Measurements from ENCODE around the gene NFKB1.

Gene NFKB1

GRCh38 chr4:102529977-102530376, 28.8 kb downstream of the NFKB1 start:
- no peaks in the 10 kb centered on the region for H3K36me3 ChIP-seq (ENCODE audit: low read length)
- H3K27ac ChIP-seq (ENCODE audit: low read depth, low read length), result no peak overlapping the region
- no peak overlapping the region for H2AFZ ChIP-seq (ENCODE audit: low read depth, low read length, severe bottlenecking)
- H3K9me3 ChIP-seq (ENCODE audit: insufficient read depth, low read length), result no peaks in the 10 kb centered on the region
- H3K4me2 ChIP-seq (ENCODE audit: low read depth, low read length, poor library complexity, severe bottlenecking), result no peak overlapping the region
- no peaks in the 10 kb centered on the region for H3K79me2 ChIP-seq (ENCODE audit: insufficient read depth, low read length)
- TF ChIP-seq CTCF (IDR thresholded peaks at IDR 0.05; ENCODE audit: insufficient read depth, low read length, poor library complexity, severe bottlenecking) (no peak), EZH2phosphoT487 (conservative IDR thresholded peaks at IDR 0.05; ENCODE audit: low read length) (no peak)
- no peaks in the 10 kb centered on the region for H4K20me1 ChIP-seq (ENCODE audit: low read depth, low read length)
- H3F3A ChIP-seq (ENCODE audit: insufficient read depth), result no peaks in the 10 kb centered on the region
- H3K27me3 ChIP-seq (ENCODE audit: low read length), result no peaks in the 10 kb centered on the region
- H3K9ac ChIP-seq (ENCODE audit: low read length), result no peak overlapping the region
- no peaks in the 10 kb centered on the region for H3K9me2 ChIP-seq (replicated peaks; ENCODE audit: insufficient read depth, low read length)
- no peak overlapping the region for H3K4me3 ChIP-seq (ENCODE audit: insufficient read depth, low read length, poor library complexity, severe bottlenecking)

DNA sequence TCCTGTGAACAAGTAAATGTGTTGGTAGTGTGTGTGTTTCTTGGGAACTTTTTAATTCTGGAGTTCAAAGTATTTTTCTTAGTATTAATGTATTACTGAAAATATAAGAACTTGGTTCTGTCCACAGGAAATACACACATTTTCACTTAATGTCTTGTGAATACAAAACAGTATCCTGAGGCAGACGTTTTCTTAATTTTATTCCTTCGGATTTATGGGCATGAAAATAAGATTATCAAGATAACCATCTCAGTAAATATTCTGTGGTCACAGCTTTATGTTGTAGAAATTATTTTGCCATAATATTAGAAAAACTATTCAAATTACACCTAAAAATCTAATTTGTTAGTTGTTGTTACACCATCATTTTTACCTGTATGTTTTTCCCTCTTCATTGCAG, 29.8 kb downstream of the NFKB1 start:
- no peak overlapping the region for H3K9ac ChIP-seq (ENCODE audit: low read length)
- H3K36me3 ChIP-seq (ENCODE audit: low read length), result no peaks in the 10 kb centered on the region
- H3K4me3 ChIP-seq (ENCODE audit: insufficient read depth, low read length, poor library complexity, severe bottlenecking), result no peak overlapping the region
- H3K9me2 ChIP-seq (replicated peaks; ENCODE audit: insufficient read depth, low read length), result no peaks in the 10 kb centered on the region
- H3K79me2 ChIP-seq (ENCODE audit: insufficient read depth, low read length), result no peaks in the 10 kb centered on the region
- no peaks in the 10 kb centered on the region for H3F3A ChIP-seq (ENCODE audit: insufficient read depth)
- no peak overlapping the region for H3K27ac ChIP-seq (ENCODE audit: low read depth, low read length)
- no peaks in the 10 kb centered on the region for H3K27me3 ChIP-seq (ENCODE audit: low read length)
- no peaks in the 10 kb centered on the region for H4K20me1 ChIP-seq (ENCODE audit: low read depth, low read length)
- H3K9me3 ChIP-seq (ENCODE audit: insufficient read depth, low read length), result no peaks in the 10 kb centered on the region
- no peak overlapping the region for H2AFZ ChIP-seq (ENCODE audit: low read depth, low read length, severe bottlenecking)
- TF ChIP-seq CTCF (IDR thresholded peaks at IDR 0.05; ENCODE audit: insufficient read depth, low read length, poor library complexity, severe bottlenecking), result no peak
- H3K4me2 ChIP-seq (ENCODE audit: low read depth, low read length, poor library complexity, severe bottlenecking), result no peak overlapping the region

DNA sequence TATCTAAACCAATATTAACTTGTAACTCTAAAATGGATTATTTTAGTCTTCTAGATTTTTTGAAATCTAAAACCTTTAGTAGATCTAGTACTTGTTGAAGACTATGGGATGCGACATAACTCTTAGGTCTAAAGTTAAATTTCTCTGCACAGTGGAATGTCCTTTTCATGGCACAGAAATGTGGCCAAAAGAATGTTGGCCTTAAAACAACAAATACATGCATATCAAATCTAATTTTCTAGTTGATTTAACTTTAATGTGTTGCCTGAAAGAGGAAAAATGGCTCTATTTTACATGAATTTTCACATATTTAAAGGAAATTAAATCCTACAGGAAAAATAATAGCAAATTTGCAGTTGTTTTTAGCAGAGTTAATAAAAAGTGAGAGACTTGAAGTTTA, 30.3 kb downstream of the NFKB1 start:
- TF ChIP-seq CTCF (IDR thresholded peaks at IDR 0.05; ENCODE audit: insufficient read depth, low read length, poor library complexity, severe bottlenecking), result no peak
- no peak for TF ChIP-seq EZH2phosphoT487 (conservative IDR thresholded peaks at IDR 0.05; ENCODE audit: low read length)
- no peaks in the 10 kb centered on the region for H3K9me2 ChIP-seq (replicated peaks; ENCODE audit: insufficient read depth, low read length)
- H3K79me2 ChIP-seq (ENCODE audit: insufficient read depth, low read length), result no peaks in the 10 kb centered on the region
- no peak overlapping the region for H3K4me2 ChIP-seq (ENCODE audit: low read depth, low read length, poor library complexity, severe bottlenecking)
- no peaks in the 10 kb centered on the region for H4K20me1 ChIP-seq (ENCODE audit: low read depth, low read length)
- H3K9me3 ChIP-seq (ENCODE audit: insufficient read depth, low read length), result no peaks in the 10 kb centered on the region
- H3F3A ChIP-seq (ENCODE audit: insufficient read depth), result no peaks in the 10 kb centered on the region
- H3K9ac ChIP-seq (ENCODE audit: low read length), result no peak overlapping the region
- no peak overlapping the region for H3K27ac ChIP-seq (ENCODE audit: low read depth, low read length)
- no peaks in the 10 kb centered on the region for H3K27me3 ChIP-seq (ENCODE audit: low read length)
- H3K36me3 ChIP-seq (ENCODE audit: low read length), result no peaks in the 10 kb centered on the region
- H3K4me3 ChIP-seq (ENCODE audit: insufficient read depth, low read length, poor library complexity, severe bottlenecking), result no peak overlapping the region
- no peak overlapping the region for H2AFZ ChIP-seq (ENCODE audit: low read depth, low read length, severe bottlenecking)

DNA sequence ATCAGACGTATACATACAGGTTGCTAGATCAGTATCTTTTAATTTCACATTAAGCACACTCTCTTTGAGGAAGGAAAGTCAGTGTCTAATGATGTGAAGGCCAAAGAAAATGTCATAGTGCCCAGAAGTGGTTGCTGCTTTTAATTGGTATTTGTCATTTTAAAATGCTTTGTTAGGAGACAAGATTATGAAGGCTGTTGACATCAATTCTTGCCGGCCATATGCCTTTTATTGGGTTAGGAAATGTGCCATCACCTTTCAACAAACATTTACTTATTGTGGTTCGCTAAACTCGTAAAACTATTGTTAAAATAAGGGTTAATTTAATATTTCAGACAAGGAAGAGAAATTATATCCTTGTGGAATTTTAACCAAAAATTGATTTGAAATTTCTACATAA, 32.2 kb downstream of the NFKB1 start:
- Histone ChIP-seq H3K4me3 (ENCODE audit: insufficient read depth, low read length, poor library complexity, severe bottlenecking) (no peak overlapping the region), H3K36me3 (ENCODE audit: low read length) (no peaks in the 10 kb centered on the region), H3K27ac (ENCODE audit: low read depth, low read length) (no peak overlapping the region), H3K4me2 (ENCODE audit: low read depth, low read length, poor library complexity, severe bottlenecking) (no peak overlapping the region), H3K9ac (ENCODE audit: low read length) (no peak overlapping the region), H3K9me3 (ENCODE audit: insufficient read depth, low read length) (no peaks in the 10 kb centered on the region), H3K9me2 (replicated peaks; ENCODE audit: insufficient read depth, low read length) (no peaks in the 10 kb centered on the region), H3F3A (ENCODE audit: insufficient read depth) (no peaks in the 10 kb centered on the region), H4K20me1 (ENCODE audit: low read depth, low read length) (no peaks in the 10 kb centered on the region), H3K27me3 (ENCODE audit: low read length) (no peaks in the 10 kb centered on the region), H3K79me2 (ENCODE audit: insufficient read depth, low read length) (no peaks in the 10 kb centered on the region), H2AFZ (ENCODE audit: low read depth, low read length, severe bottlenecking) (no peak overlapping the region)
- TF ChIP-seq CTCF (IDR thresholded peaks at IDR 0.05; ENCODE audit: insufficient read depth, low read length, poor library complexity, severe bottlenecking) (no peak), EZH2phosphoT487 (conservative IDR thresholded peaks at IDR 0.05; ENCODE audit: low read length) (no peak)

Data from SU-DHL-6 (cell line).